ENCODE results near the gene HEATR1.

Gene HEATR1

DNA sequence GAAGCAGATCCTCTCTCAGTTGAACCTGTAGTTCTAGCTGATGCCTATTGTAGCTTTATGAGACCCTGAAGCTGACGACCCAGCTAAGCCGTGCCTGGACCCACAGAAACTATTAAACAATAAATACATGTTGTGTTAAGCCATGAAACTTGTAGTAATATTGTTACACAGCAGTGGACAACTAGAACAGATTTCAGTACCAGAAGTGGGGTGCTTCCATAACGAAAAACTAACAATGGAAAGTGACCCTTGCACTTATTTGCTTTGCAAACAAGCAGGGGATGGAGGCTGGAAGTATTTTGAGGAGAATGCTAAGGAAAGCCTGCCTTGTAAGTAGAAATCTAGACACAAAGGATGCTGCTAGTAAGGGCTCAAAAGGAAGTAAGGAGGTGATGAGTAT lies 18.1 kb upstream of the HEATR1 start:
- Histone ChIP-seq H3K27me3 (ENCODE audit: low read depth, low read length) (peaks cover 26% of the 10 kb centered on the region; the same call in 1 of the 2 replicates), H3K79me2 (ENCODE audit: low read length) (no peaks in the 10 kb centered on the region), H2AFZ (ENCODE audit: low read depth, low read length) (no peak overlapping the region), H4K20me1 (ENCODE audit: insufficient read depth, low read length) (no peaks in the 10 kb centered on the region), H3K4me1 (ENCODE audit: low read length) (no peaks in the 10 kb centered on the region), H3K4me2 (ENCODE audit: low read length) (no peak overlapping the region), H3K4me3 (ENCODE audit: low read length) (no peak overlapping the region), H3K36me3 (replicated peaks; ENCODE audit: low read depth, low read length) (no peaks in the 10 kb centered on the region), H3K27ac (ENCODE audit: low read length) (no peak overlapping the region), H3K9ac (ENCODE audit: low read length) (no peak overlapping the region), H3K9me3 (ENCODE audit: insufficient read depth, low read length) (no peaks in the 10 kb centered on the region; the same call in 1 of the 2 replicates)
- no peak for TF ChIP-seq EZH2phosphoT487 (IDR thresholded peaks at IDR 0.05; ENCODE audit: low read depth)
- TF ChIP-seq, protein P1, sequence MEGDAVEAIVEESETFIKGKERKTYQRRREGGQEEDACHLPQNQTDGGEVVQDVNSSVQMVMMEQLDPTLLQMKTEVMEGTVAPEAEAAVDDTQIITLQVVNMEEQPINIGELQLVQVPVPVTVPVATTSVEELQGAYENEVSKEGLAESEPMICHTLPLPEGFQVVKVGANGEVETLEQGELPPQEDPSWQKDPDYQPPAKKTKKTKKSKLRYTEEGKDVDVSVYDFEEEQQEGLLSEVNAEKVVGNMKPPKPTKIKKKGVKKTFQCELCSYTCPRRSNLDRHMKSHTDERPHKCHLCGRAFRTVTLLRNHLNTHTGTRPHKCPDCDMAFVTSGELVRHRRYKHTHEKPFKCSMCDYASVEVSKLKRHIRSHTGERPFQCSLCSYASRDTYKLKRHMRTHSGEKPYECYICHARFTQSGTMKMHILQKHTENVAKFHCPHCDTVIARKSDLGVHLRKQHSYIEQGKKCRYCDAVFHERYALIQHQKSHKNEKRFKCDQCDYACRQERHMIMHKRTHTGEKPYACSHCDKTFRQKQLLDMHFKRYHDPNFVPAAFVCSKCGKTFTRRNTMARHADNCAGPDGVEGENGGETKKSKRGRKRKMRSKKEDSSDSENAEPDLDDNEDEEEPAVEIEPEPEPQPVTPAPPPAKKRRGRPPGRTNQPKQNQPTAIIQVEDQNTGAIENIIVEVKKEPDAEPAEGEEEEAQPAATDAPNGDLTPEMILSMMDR (IDR thresholded peaks at IDR 0.05; ENCODE audit: low read depth, low read length), result no peak

DNA sequence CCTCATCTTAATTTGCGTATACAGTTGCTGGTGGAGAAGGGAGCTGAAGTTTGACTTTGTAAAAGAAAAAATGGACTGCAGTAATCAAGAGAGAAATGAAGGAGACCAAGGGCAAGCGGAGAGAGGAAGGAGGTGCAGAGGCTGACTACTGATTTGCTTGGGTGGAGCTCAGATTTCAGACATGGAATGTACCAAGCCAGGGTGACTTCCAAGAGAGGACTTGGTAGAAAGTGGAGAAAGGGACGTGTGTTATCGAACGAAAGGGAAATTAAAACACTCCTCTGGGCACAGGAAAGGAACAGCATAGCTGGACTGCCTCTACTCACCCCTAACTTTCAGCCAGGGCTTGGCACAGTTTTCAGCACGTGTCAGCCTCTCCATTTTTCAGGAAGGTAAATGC lies 15.1 kb upstream of the HEATR1 start:
- H3K4me1 ChIP-seq (ENCODE audit: low read length), result no peaks in the 10 kb centered on the region
- H3K79me2 ChIP-seq (ENCODE audit: low read length), result no peaks in the 10 kb centered on the region
- H3K36me3 ChIP-seq (replicated peaks; ENCODE audit: low read depth, low read length), result no peaks in the 10 kb centered on the region
- no peak overlapping the region for H3K9ac ChIP-seq (ENCODE audit: low read length)
- peaks cover 38% of the 10 kb centered on the region for H3K27me3 ChIP-seq (ENCODE audit: low read depth, low read length)
- no peak overlapping the region for H2AFZ ChIP-seq (ENCODE audit: low read depth, low read length)
- H3K4me2 ChIP-seq (ENCODE audit: low read length), result no peak overlapping the region
- no peaks in the 10 kb centered on the region; the same call in 1 of the 2 replicates for H3K9me3 ChIP-seq (ENCODE audit: insufficient read depth, low read length)
- H3K4me3 ChIP-seq (ENCODE audit: low read length), result no peak overlapping the region
- no peaks in the 10 kb centered on the region for H4K20me1 ChIP-seq (ENCODE audit: insufficient read depth, low read length)
- H3K27ac ChIP-seq (ENCODE audit: low read length), result no peak overlapping the region
- no peak for TF ChIP-seq EZH2phosphoT487 (IDR thresholded peaks at IDR 0.05; ENCODE audit: low read depth)
- TF ChIP-seq, protein P1 (IDR thresholded peaks at IDR 0.05; ENCODE audit: low read depth, low read length), result no peak

DNA sequence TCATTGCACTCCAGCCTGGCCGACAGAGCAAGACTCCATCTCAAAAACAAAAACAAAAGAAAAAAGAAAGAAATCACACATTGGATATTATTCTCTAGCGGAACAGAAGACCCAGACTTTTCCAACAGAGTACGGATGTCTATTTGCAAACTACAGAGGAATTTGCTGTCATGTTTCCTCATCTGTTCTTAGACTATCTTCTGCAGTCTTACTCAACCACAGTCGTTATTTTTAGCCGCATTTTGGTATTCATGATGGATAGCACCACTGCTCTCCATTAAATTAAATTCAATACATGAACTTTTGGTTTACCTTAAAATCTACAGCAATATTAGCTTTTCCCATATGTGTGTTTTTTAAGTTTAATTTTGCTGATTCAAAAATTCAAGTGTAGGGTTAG lies 14.2 kb upstream of the HEATR1 start:
- no peak overlapping the region for H2AFZ ChIP-seq (ENCODE audit: low read depth, low read length)
- no peaks in the 10 kb centered on the region for H4K20me1 ChIP-seq (ENCODE audit: insufficient read depth, low read length)
- TF ChIP-seq, protein P1 (IDR thresholded peaks at IDR 0.05; ENCODE audit: low read depth, low read length), result no peak
- no peak for TF ChIP-seq EZH2phosphoT487 (IDR thresholded peaks at IDR 0.05; ENCODE audit: low read depth)
- H3K79me2 ChIP-seq (ENCODE audit: low read length), result no peaks in the 10 kb centered on the region
- no peaks in the 10 kb centered on the region; the same call in 1 of the 2 replicates for H3K9me3 ChIP-seq (ENCODE audit: insufficient read depth, low read length)
- H3K4me2 ChIP-seq (ENCODE audit: low read length), result no peak overlapping the region
- H3K9ac ChIP-seq (ENCODE audit: low read length), result no peak overlapping the region
- peaks cover 38% of the 10 kb centered on the region for H3K27me3 ChIP-seq (ENCODE audit: low read depth, low read length)
- no peaks in the 10 kb centered on the region for H3K36me3 ChIP-seq (replicated peaks; ENCODE audit: low read depth, low read length)
- no peak overlapping the region for H3K27ac ChIP-seq (ENCODE audit: low read length)
- H3K4me1 ChIP-seq (ENCODE audit: low read length), result no peaks in the 10 kb centered on the region
- no peak overlapping the region for H3K4me3 ChIP-seq (ENCODE audit: low read length)

DNA sequence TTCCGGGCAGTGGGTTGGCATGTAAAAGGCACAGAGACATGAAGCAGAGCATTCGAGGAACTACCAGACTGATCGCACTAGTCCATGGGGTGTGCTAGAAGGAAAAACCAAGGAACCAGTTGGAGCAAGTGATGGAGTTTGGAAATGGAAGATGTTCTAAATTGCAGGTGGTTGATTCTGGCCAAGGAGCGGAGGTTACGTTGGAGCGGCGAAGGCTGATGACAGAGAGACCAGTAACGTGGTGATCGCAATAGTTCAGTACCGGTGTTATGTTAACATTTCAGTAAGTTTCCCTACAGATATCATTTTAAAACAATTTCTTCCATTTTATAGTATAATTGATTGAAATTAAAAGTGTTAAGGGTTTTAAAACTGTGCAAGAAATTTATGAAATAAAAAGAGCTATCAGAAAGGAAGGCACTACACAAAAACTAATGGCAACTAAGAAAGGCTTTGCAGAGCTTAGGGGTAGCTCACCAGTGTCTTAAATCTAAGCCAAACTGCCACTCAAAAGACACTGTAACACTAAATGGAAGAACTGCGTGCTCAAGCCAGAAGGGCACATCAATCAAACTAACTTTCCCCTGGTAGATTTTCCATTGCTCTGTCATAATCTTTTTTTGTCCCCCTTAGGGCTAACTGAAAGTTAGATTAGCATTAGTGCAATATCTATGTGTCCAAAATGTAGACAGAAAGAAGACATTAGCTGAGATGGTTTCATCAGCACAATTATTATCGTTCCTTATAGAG lies 11.3 kb upstream of the HEATR1 start:
- Histone ChIP-seq H3K27ac (ENCODE audit: low read length) (no peak overlapping the region), H3K9me3 (ENCODE audit: insufficient read depth, low read length) (no peaks in the 10 kb centered on the region), H3K4me2 (ENCODE audit: low read length) (no peak overlapping the region), H3K27me3 (ENCODE audit: low read depth, low read length) (peaks cover 37% of the 10 kb centered on the region), H3K9ac (ENCODE audit: low read length) (no peak overlapping the region), H3K4me1 (ENCODE audit: low read length) (no peaks in the 10 kb centered on the region), H3K36me3 (replicated peaks; ENCODE audit: low read depth, low read length) (no peaks in the 10 kb centered on the region), H3K79me2 (ENCODE audit: low read length) (no peaks in the 10 kb centered on the region), H3K4me3 (ENCODE audit: low read length) (no peak overlapping the region), H2AFZ (ENCODE audit: low read depth, low read length) (no peak overlapping the region), H4K20me1 (ENCODE audit: insufficient read depth, low read length) (no peaks in the 10 kb centered on the region)
- TF ChIP-seq EZH2phosphoT487 (IDR thresholded peaks at IDR 0.05; ENCODE audit: low read depth), result no peak
- TF ChIP-seq, protein P1 (IDR thresholded peaks at IDR 0.05; ENCODE audit: low read depth, low read length), result no peak

All from OCI-LY3 (cell line).